NCI-H2196 treated with DMSO at 0.1 percent for 48 hours (cell line): ENCODE results near the gene ZNF526.

Experiments
- DNase-seq: peaks from one replicate; lab custom pipeline; 2025; ENCODE audit not compliant: unreplicated experiment; lab: John Stamatoyannopoulos, UW

ZNF526 gene

GRCh38 chr19:42219812-42220750, at the start of gene ZNF526:
Gene ZNF526, plus strand, starts transcription at chr19:42220312. Its CDS starts 4,092 bp downstream, at chr19:42224404.
- peak; percentile 92 for DNase-seq

DNA sequence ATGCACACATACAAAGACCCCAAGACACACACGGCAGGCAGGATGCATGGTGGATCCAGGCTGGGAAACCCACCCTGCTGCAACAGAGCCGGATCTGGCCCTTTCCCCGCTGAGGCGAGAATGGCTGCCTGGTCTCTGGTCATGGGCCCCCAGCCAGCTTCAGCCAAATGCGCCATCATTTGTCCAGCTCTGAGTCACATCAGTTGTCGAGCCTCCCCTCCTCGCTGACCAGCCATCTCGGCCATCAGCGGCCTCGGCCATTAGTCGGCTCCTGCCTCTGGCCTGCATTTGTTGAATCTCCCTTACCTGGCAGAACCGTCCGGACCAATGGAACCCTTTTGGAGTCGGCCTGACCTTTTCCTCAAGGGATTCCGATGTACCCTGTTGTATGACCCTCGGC, 49.4 kb upstream of the ZNF526 start:
- no peak for DNase-seq

DNA sequence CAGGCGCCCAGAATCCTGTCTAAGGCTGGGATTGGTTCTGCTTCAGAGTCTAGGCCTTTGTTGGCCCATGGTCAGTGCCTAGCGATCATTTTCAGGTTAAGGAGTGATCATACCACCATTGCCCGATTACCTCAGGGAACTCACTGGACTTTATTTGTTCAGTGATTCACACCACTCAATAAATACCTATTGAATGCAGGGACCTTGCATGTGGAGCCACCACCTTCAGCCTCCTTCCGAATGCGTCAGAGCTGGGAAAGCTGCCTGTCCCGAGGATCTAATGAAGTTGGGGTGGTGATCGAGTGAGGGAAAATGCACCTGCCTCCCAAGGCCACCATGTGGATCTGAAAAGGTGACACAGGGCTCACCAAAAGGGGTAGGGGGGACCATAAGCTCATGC, 47.9 kb upstream of the ZNF526 start:
- DNase-seq: no peak

DNA sequence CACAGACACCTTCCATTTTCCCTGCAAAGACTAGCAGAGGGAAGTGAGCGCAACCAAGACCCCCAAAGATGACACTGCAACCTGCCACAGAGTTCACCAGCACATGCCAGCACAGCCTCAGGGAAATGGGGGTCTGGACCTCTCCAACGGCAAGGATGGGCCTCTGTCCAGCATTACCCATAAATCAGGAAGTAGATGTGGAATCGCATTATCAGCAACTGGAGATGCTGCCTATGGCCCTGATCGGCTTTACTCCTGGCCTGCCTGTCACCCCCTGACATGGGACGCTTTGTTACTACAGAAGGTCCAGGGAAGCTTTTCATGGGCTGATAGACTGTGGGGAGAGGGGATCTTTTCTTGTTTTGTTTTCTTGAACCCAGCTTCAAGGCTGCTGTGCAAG, 46.4 kb upstream of the ZNF526 start:
- no peak for DNase-seq

- DNase-seq: no peak
These were observed 45.9 kb upstream of the ZNF526 start for GRCh38 chr19:42174188-42174587.

DNA sequence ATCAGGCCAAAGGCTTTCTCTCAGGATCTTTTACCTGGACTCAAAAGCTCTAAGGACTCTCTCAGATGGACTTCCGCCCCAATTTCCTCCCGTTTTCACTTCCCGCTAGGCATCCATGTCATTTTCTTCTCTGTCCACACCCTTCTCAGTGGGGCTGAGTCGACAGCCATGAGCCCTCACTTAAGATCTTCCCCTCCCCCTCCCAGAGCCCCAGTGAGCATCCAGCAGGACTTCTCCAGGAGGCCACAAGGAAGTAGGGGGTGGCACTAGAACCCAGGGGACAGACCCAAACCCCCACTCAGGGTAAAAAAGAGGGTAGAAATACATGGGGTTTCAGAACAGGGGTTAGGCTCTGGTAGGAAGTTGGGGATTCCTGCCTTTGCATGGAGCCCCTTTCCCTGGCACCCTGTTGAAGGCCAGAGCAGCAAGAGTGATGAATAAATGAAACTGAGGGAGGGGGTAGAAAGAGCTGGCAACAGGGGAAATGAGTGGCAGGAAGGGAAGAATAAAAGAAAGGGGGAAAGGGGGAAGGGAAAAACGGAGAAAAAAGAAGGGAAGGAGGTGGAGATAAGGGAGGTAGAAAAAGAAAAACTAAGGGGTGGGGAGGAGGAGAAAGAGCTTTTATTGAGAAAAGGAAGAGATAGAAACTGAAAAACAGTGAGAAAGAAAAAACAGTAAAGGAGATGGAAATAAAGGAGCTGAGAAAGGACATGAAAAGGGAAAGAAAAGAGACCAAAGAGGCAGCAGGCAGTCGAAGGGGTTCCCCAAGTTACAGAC, 45.0 kb upstream of the ZNF526 start:
- DNase-seq: no peak

DNA sequence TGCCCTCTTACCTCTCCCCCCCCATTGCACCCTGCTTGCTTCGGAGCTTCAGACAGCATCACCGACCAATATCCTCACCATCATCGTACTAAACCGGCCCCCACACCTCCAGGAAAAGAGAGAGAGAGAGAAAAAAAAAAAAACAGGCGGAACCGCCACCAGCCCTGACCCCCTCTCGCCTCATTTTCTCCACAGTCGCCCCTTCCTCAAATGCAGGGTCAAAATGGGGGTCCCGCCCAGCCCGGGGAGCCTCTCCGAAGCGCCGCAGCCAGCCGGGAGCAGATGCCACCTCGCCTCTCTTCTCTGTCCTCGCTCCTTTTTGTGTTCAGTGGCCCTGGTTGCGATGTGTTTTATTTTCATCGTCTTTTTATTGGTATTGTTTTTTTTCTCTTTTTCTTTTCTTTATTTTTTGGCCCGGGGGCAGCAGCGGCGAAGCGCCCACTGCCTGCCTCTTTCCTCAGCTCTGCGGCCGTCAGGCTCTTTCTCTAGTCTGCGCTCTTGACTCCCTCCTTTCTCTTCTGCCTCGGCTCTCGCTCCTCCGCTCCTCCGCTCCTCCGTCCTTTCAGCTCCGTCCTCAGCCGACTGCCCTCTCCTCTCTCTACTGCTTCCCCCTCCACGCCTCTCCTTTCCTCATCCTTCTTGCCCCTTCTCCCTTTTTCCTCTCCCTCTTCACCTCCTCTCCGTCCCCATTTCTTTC, 44.0 kb upstream of the ZNF526 start:
- peak; percentile 5 for DNase-seq

DNA sequence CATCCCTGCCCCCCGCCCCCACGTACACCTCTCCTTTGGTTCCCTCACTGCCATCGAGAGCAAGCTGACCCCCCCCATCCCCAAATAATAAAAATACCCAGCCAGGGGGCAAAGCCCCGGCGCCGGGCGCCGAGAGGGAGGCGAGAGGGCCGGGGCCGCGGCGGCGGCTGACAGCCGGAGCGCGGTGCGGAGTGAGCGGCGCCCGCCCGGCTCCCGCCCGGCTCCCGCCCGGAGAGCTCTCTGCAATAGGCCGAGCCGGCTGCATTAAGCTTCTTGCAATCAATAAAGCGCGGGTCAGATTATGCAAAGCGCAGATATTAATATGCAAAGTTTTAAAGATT, 43.5 kb upstream of the ZNF526 start:
- no peak for DNase-seq

DNA sequence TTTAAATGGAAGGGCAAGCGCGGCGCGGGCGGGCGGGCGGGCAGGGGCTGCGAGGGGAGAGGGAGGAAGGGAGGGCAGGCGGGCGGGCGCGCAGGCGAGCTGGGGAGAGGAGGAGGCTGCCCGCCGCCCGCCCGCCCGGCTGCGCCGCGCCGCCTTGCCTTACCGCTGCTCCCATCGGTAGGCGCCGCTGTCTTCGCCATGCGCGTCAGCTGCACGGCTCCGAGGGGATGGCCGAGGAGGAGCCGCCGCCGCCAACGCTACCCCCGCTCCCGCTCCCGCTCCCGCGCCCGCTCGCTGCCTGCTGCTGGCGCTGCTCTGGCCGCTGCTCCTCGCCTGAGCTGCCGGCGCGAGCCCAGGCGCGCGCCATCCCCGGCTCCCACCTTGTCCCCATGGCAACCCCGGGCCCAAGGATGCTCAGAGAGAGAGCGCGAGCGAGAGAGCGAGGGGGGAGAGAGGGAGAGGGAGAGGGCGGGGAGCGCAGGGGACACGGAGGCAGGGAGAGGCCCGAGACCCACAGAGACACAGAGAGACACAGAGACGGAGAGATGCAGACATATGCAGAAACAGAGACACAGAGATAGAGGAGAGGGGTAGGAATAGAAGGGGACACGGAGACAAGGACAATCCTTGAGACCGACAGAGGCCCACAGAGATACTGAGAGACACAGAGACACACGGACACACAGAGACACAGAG, 43.0 kb upstream of the ZNF526 start:
- peak; percentile 88 for DNase-seq

DNA sequence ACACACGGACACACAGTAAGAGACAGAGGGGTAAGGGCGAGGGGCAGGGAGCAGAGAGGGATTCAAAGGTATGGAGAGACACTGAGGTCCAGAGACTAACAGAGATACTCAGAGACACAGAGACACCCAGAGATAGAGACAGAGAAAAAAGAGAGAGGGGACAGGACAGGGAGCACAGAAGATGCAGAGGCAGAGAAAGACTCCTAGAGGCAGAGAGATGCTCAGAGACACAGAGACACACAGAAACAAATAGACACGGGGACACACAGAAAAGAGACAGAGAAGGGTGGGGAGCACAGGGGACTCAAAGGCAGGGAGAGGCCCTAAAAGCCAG, 42.5 kb upstream of the ZNF526 start:
- no peak for DNase-seq

DNA sequence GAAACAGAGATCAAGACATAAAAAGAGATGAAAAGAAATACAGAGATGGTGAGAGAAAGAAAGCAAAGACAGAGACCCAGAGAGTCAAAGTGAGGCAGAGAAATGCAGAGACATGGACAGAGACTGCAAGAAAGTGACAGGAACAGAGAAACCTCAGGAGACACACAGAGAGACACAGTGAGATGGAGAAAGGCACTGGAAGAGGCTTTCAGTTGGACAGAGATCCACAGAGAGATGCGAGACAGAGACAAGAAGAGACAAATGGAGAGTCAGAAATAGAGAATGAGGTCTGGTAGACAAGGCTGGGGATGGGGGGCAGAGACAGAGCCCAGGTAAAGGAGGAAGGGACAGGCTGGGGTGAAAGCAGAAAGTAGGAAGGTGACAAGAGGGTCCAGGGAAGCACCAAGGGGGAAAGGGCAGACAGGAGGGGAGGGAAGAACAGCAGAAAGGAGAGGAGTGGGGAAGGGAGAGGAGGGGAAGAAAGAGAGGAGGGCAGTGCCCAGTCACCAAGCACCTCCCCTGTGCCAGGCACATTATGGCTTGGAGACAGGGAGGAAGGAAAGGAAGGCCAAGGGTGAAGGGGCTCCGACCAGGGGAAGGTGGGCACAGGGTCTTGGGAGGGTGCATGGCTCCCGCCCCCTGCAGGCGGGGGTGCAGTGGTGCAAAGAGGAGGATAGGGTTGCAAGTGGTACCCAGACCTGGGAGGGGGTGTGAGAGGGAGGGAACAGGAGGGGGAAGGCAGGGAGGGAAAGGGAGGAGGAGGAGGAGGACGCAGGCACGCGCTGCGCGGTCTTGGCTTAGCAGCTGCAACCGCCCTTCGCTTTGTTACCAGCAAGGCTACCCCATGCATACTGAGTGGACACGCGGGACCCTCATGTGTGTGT, 41.1 kb upstream of the ZNF526 start:
- no peak for DNase-seq

DNA sequence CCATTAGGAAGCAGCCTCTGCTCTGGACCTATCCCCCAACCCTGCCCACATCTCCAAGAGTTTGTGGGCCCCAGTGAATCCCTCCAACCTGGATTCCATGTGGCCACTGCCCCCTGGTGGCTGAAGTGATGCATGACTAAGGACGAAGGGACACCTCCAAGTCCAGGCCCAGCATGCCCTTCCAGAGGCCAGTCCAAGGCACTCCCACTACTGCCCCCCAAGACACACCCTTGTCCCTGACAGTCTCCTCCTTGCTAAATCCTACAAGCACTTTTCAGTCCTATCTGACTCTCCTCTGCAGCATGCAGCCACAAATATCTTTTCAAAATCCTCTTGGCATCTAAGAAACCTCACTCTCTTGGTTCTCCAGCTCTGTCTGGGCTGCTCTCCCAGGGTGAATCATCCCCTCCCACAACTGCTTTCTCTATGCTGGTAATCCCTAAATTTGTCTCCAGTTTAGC, 35.7 kb upstream of the ZNF526 start:
- peak; percentile 52 for DNase-seq

- no peak for DNase-seq
These were observed 34.8 kb upstream of the ZNF526 start for GRCh38 chr19:42185277-42185676.

GRCh38 chr19:42188665-42189064, 31.4 kb upstream of the ZNF526 start:
- DNase-seq: no peak

DNA sequence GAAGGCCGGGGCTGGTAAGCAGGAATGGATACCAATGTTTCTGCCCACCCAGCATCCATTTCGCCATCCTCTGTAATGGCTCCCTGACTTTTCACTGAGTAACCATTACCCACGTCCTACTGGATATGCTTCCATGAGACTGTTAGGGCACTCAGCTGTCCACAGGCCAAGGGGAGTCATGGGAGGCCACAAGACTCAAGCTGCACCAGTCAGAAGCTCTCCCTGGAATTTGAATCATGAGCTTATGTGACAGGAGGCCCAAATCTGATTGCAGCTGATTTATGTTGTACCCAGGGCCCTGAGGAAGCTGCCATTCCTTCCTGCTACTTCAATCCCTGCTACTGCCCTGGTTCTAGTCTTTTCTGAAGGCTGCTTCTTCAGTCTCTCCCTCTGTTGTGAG, 31.0 kb upstream of the ZNF526 start:
- DNase-seq: no peak

GRCh38 chr19:42191330-42191729, 28.8 kb upstream of the ZNF526 start:
- DNase-seq: no peak

GRCh38 chr19:42191855-42192254, 28.3 kb upstream of the ZNF526 start:
- DNase-seq: peak; percentile 54

DNA sequence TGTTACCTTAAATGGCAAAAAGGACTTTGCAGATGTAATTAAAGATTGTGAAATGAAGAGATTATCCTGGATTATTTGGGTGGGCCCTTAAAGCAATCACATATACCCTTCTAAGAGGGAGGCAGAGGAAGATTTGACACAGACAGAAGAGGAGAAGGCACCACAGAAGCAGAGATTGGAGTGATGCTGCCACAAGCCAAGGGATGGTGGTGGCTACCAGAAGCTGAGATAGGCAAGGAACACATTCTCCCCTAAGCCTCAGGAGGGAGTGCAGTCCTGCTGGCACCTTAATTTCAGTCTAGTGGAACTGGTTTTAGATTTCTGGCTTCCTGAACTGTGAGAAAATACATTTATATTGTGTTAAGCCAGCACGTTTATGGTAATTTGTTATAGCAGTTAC, 26.8 kb upstream of the ZNF526 start:
- DNase-seq: no peak

DNA sequence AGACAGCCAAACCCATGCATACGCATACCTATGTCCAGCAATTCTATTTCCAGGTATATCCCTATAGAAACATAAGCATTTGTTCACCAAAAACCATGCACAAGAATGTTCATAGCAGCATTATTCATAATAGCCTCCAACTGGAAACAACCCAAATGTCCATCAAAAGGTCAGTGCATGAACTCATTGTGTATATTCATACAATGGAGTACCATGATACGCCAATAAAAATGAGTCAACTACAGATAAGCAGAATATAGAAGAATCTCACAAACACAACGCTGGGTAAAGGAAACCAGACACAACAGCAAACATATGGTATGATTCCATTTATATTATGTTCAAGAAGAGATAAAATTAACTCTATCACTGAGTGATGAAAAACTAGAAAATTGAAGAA, 26.4 kb upstream of the ZNF526 start:
- DNase-seq: no peak
